KMS-11 (cell line): ENCODE data around the gene TMEM154.

Source experiments
- H2AFZ ChIP-seq: fragments of 200-600 bp; sonication (generic); 2 replicates; pipeline ENCODE4 v1.6.1; 2016; ENCODE audit warnings: antibody characterized with exemption, mixed run types, low read depth
- H3K27ac ChIP-seq: fragments of 200-600 bp; sonication (generic); 2 replicates; pipeline ENCODE4 v1.6.1; 2016; ENCODE audit warnings: mild to moderate bottlenecking, mixed run types
- H3K27me3 ChIP-seq: fragments of 200-600 bp; sonication (generic); 2 replicates; pipeline ENCODE4 v1.6.1; 2017; ENCODE audit warnings: mild to moderate bottlenecking, low read depth, mixed run types, moderate library complexity; ENCODE audit not compliant: insufficient read depth
- H3K36me3 ChIP-seq: fragments of 200-600 bp; sonication (generic); 2 replicates; pipeline ENCODE4 v1.6.1; 2017; ENCODE audit warnings: mild to moderate bottlenecking, mixed run types; ENCODE audit not compliant: insufficient read depth
- H3K4me1 ChIP-seq: fragments of 200-600 bp; sonication (generic); 2 replicates; pipeline ENCODE4 v1.6.1; 2016; ENCODE audit warnings: mild to moderate bottlenecking, low read depth, mixed run types; ENCODE audit not compliant: poor library complexity, severe bottlenecking
- H3K4me2 ChIP-seq: fragments of 200-600 bp; sonication (generic); 2 replicates; pipeline ENCODE4 v1.7.0; 2016; ENCODE audit warnings: mild to moderate bottlenecking, mixed run types
- H3K4me3 ChIP-seq: fragments of 200-600 bp; sonication (generic); IDR thresholded peaks from 2 replicates; pipeline ENCODE4 v1.6.1; 2017; ENCODE audit warnings: low read depth, low read length, mixed read lengths; ENCODE audit not compliant: insufficient read depth
- H3K79me2 ChIP-seq: fragments of 200-600 bp; sonication (generic); 2 replicates; pipeline ENCODE4 v1.6.1; 2016; ENCODE audit warnings: low read depth, mixed run types; ENCODE audit not compliant: insufficient read depth
- H3K9ac ChIP-seq: fragments of 200-600 bp; sonication (generic); 2 replicates; pipeline ENCODE4 v1.6.1; 2016; ENCODE audit warnings: mild to moderate bottlenecking, mixed run types
- H4K20me1 ChIP-seq: fragments of 200-600 bp; sonication (generic); 2 replicates; pipeline ENCODE4 v1.6.1; 2016; ENCODE audit warnings: mild to moderate bottlenecking, mixed run types; ENCODE audit not compliant: insufficient read depth
- CTCF ChIP-seq: fragments of 200-600 bp; sonication (generic); conservative IDR thresholded peaks from 2 replicates; pipeline ENCODE4 v1.6.1; 2017; ENCODE audit warnings: low read depth, mild to moderate bottlenecking, antibody characterized with exemption, low read length, moderate library complexity, mixed read lengths

The TMEM154 gene

GRCh38 chr4:152594978-152595925, 84.5 kb downstream of the TMEM154 start:
- Histone ChIP-seq H3K9ac (no peak overlapping the region), H3K4me2 (peak overlapping the region; percentile 39; the same call in 1 of the 2 replicates), H3K27me3 (no peaks in the 10 kb centered on the region), H3K79me2 (no peaks in the 10 kb centered on the region), H3K4me1 (peaks cover 24% of the 10 kb centered on the region), H2AFZ (no peak overlapping the region), H3K27ac (peak overlapping the region; percentile 38; the same call in 1 of the 2 replicates), H4K20me1 (no peaks in the 10 kb centered on the region; the same call in 1 of the 2 replicates), H3K36me3 (no peaks in the 10 kb centered on the region), H3K4me3 (no peak overlapping the region)
- no peak for TF ChIP-seq CTCF

- Histone ChIP-seq H3K36me3 (no peaks in the 10 kb centered on the region), H3K4me3 (no peak overlapping the region), H3K79me2 (no peaks in the 10 kb centered on the region), H3K4me1 (peaks cover 36% of the 10 kb centered on the region), H3K27ac (no peak overlapping the region), H3K27me3 (no peaks in the 10 kb centered on the region), H3K9ac (no peak overlapping the region), H2AFZ (no peak overlapping the region), H4K20me1 (no peaks in the 10 kb centered on the region; the same call in 1 of the 2 replicates), H3K4me2 (no peak overlapping the region)
- TF ChIP-seq CTCF = no peak
These were observed 85.7 kb downstream of the TMEM154 start for GRCh38 chr4:152594057-152594456.

GRCh38 chr4:152591876-152592275, 87.9 kb downstream of the TMEM154 start:
- Histone ChIP-seq H3K4me2 (no peak overlapping the region), H3K79me2 (no peaks in the 10 kb centered on the region), H3K36me3 (no peaks in the 10 kb centered on the region), H3K4me3 (no peak overlapping the region), H3K27ac (no peak overlapping the region), H4K20me1 (no peaks in the 10 kb centered on the region; the same call in 1 of the 2 replicates), H3K27me3 (no peaks in the 10 kb centered on the region), H3K9ac (no peak overlapping the region), H3K4me1 (peaks cover 45% of the 10 kb centered on the region), H2AFZ (no peak overlapping the region)
- no peak for TF ChIP-seq CTCF

GRCh38 chr4:152591396-152591795, 88.4 kb downstream of the TMEM154 start:
- Histone ChIP-seq H3K79me2 (no peaks in the 10 kb centered on the region), H3K4me1 (peaks cover 45% of the 10 kb centered on the region), H3K27ac (no peak overlapping the region), H4K20me1 (no peaks in the 10 kb centered on the region; the same call in 1 of the 2 replicates), H3K9ac (no peak overlapping the region), H3K36me3 (no peaks in the 10 kb centered on the region), H3K4me3 (no peak overlapping the region), H3K27me3 (no peaks in the 10 kb centered on the region), H3K4me2 (no peak overlapping the region), H2AFZ (no peak overlapping the region)
- no peak for TF ChIP-seq CTCF
